H9 (cell line): ENCODE results near the gene CRYBG2. TPM values are rescaled to one million over a fixed set of nuclear protein-coding genes. Genes with fewer than 3 reads are reported as not detected.

Experiments
- DNase-seq: peaks from one replicate; pipeline ENCODE4 v3.0.0-alpha.2; 2017
- H2AFZ ChIP-seq: one replicate; pipeline ENCODE4 v1.6.1; 2013; ENCODE audit warnings: mild to moderate bottlenecking, low read length, control low read depth, moderate library complexity
- H2AK5ac ChIP-seq: 2 replicates; pipeline ENCODE4 v1.6.1; 2013; ENCODE audit warnings: low read length, control low read depth, mixed read lengths; ENCODE audit not compliant: insufficient read length
- H2BK120ac ChIP-seq: one replicate; pipeline ENCODE4 v1.6.1; 2013; ENCODE audit warnings: low read depth, mild to moderate bottlenecking, low read length, control low read depth, inconsistent platforms; ENCODE audit not compliant: poor library complexity, severe bottlenecking
- H2BK12ac ChIP-seq: 2 replicates; pipeline ENCODE4 v1.6.1; 2013; ENCODE audit warnings: low read length, control low read depth, mixed read lengths, low read depth; ENCODE audit not compliant: insufficient read length
- H2BK15ac ChIP-seq: 2 replicates; pipeline ENCODE4 v1.6.1; 2013; ENCODE audit warnings: low read depth, low read length, control low read depth
- H2BK20ac ChIP-seq: one replicate; pipeline ENCODE4 v1.6.1; 2013; ENCODE audit warnings: low read depth, mild to moderate bottlenecking, low read length, control low read depth, inconsistent platforms; ENCODE audit not compliant: poor library complexity, severe bottlenecking
- H2BK5ac ChIP-seq: 2 replicates; pipeline ENCODE4 v1.6.1; 2013; ENCODE audit warnings: low read length, control low read depth, mixed read lengths; ENCODE audit not compliant: insufficient read length
- H3K14ac ChIP-seq: 2 replicates; pipeline ENCODE4 v1.6.1; 2013; ENCODE audit warnings: low read length, control low read depth; ENCODE audit not compliant: insufficient read depth
- H3K18ac ChIP-seq: 2 replicates; pipeline ENCODE4 v1.6.1; 2013; ENCODE audit warnings: low read depth, mild to moderate bottlenecking, mixed read lengths, low read length, control low read depth; ENCODE audit not compliant: insufficient read length
- H3K23ac ChIP-seq: 2 replicates; pipeline ENCODE4 v1.6.1; 2013; ENCODE audit warnings: low read length, control low read depth, mixed read lengths, low read depth; ENCODE audit not compliant: insufficient read length
- H3K23me2 ChIP-seq: 2 replicates; pipeline ENCODE4 v1.6.1; 2013; ENCODE audit warnings: low read depth, mild to moderate bottlenecking, mixed read lengths, low read length, control low read depth; ENCODE audit not compliant: insufficient read length, poor library complexity, severe bottlenecking
- H3K27ac ChIP-seq: 2 replicates; pipeline ENCODE4 v1.5.1; 2013; ENCODE audit warnings: low read length, control low read depth, mixed read lengths, low read depth; ENCODE audit not compliant: insufficient read length
- H3K27me3 ChIP-seq: 2 replicates; pipeline ENCODE4 v1.6.1; 2013; ENCODE audit warnings: low read length, control low read depth, inconsistent platforms; ENCODE audit not compliant: insufficient read depth
- H3K4ac ChIP-seq: 2 replicates; pipeline ENCODE4 v1.6.1; 2013; ENCODE audit warnings: low read depth, mild to moderate bottlenecking, control low read depth, inconsistent platforms, low read length, moderate library complexity
- H3K4me1 ChIP-seq: 2 replicates; pipeline ENCODE4 v1.6.1; 2013; ENCODE audit warnings: low read length, control low read depth, inconsistent platforms; ENCODE audit not compliant: insufficient read depth
- H3K4me2 ChIP-seq: 2 replicates; pipeline ENCODE4 v1.6.1; 2013; ENCODE audit warnings: low read length, control low read depth, mixed read lengths; ENCODE audit not compliant: insufficient read length, insufficient read depth
- H3K56ac ChIP-seq: 2 replicates; pipeline ENCODE4 v1.6.1; 2013; ENCODE audit warnings: low read depth, mild to moderate bottlenecking, mixed read lengths, low read length, control low read depth; ENCODE audit not compliant: insufficient read length
- H3K79me1 ChIP-seq: 2 replicates; pipeline ENCODE4 v1.6.1; 2013; ENCODE audit warnings: low read depth, mild to moderate bottlenecking, moderate library complexity, low read length, control low read depth, inconsistent platforms; ENCODE audit not compliant: insufficient read depth, poor library complexity, severe bottlenecking
- H3K79me2 ChIP-seq: 2 replicates; pipeline ENCODE4 v1.6.1; 2013; ENCODE audit warnings: low read length, control low read depth, inconsistent platforms; ENCODE audit not compliant: insufficient read depth
- H3K9ac ChIP-seq: 2 replicates; pipeline ENCODE4 v1.6.1; 2013; ENCODE audit warnings: low read length, control low read depth, mixed read lengths; ENCODE audit not compliant: insufficient read length; ENCODE audit errors: extremely low read depth
- H3K9me3 ChIP-seq: one replicate; pipeline ENCODE4 v1.6.1; 2013; ENCODE audit warnings: low read depth, low read length, inconsistent platforms; ENCODE audit not compliant: control insufficient read depth
- H3T11ph ChIP-seq: one replicate; pipeline ENCODE4 v1.6.1; 2013; ENCODE audit warnings: mild to moderate bottlenecking, low read length, control low read depth, inconsistent platforms
- H4K20me1 ChIP-seq: one replicate; pipeline ENCODE4 v1.6.1; 2013; ENCODE audit not compliant: control insufficient read depth, insufficient read length, insufficient read depth
- H4K5ac ChIP-seq: 2 replicates; pipeline ENCODE4 v1.6.1; 2013; ENCODE audit warnings: low read depth, mild to moderate bottlenecking, mixed read lengths, low read length, control low read depth; ENCODE audit not compliant: insufficient read length
- H4K8ac ChIP-seq: replicated peaks from 2 replicates; pipeline ENCODE4 v1.6.1; 2013; ENCODE audit warnings: low read length, control low read depth, mixed read lengths, low read depth; ENCODE audit not compliant: insufficient read length
- H4K91ac ChIP-seq: 2 replicates; pipeline ENCODE4 v1.6.1; 2013; ENCODE audit warnings: low read depth, mild to moderate bottlenecking, moderate library complexity, mixed read lengths, low read length, control low read depth; ENCODE audit not compliant: insufficient read length
- H3K27ac Mint-ChIP-seq, 3 experiments: 2 replicates in 2 of 3; 3 replicates in 1 of 3; pipeline ENCODE4 v1.8.0; 2020 to 2021; ENCODE audit warnings: mixed read lengths in 3 of 3, mild to moderate bottlenecking in 1 of 3, moderate library complexity in 1 of 3
- H3K27me3 Mint-ChIP-seq: 2 replicates; pipeline ENCODE4 v1.8.0; 2021; ENCODE audit warnings: low read depth, mild to moderate bottlenecking, moderate library complexity, mixed read lengths
- H3K36me3 Mint-ChIP-seq, 3 experiments: 2 replicates in 2 of 3; 3 replicates in 1 of 3; pipeline ENCODE4 v1.8.0; 2020 to 2021; ENCODE audit warnings: low read depth in 3 of 3, mixed read lengths in 3 of 3; ENCODE audit not compliant: insufficient read depth in 1 of 3
- H3K4me1 Mint-ChIP-seq, 2 experiments: 2 replicates each; pipeline ENCODE4 v1.8.0; 2020; ENCODE audit warnings: mixed read lengths in 2 of 2
- H3K4me3 Mint-ChIP-seq, 2 experiments: 2 replicates in 1 of 2; 3 replicates in 1 of 2; pipeline ENCODE4 v1.8.0; 2020 to 2021; ENCODE audit warnings: mild to moderate bottlenecking in 2 of 2, mixed read lengths in 2 of 2, moderate library complexity in 1 of 2
- H3K9me3 Mint-ChIP-seq, 2 experiments: 2 replicates in 1 of 2; 3 replicates in 1 of 2; pipeline ENCODE4 v1.8.0; 2020; ENCODE audit warnings: mild to moderate bottlenecking in 2 of 2, mixed read lengths in 2 of 2, moderate library complexity in 1 of 2
- CTCF ChIP-seq: fragments of 200-600 bp; sonication (generic); conservative IDR thresholded peaks from 3 replicates; pipeline ENCODE4 v1.8.0; 2021; ENCODE audit warnings: antibody characterized with exemption, mild to moderate bottlenecking
- WGBS: extraction: QIAGEN DNeasy Blood & Tissue Kit; methylation state at CpG from one replicate; pipeline ENCODE4 v1.1.7; 2013; ENCODE audit warnings: missing lambda C conversion rate, low lambda C conversion rate, mixed read lengths; ENCODE audit not compliant: insufficient read length; ENCODE audit errors: extremely low coverage; 5-methylcytosine and 5-hydroxymethylcytosine counted together
- total RNA-seq: library from RNA; stranded (reverse); gene quantifications from 2 replicates; pipeline ENCODE4 v1.2.1, GENCODE V29; 2021

CRYBG2 gene
- total RNA-seq, 1 experiment from 2014 or later, result 12.8 TPM

DNA sequence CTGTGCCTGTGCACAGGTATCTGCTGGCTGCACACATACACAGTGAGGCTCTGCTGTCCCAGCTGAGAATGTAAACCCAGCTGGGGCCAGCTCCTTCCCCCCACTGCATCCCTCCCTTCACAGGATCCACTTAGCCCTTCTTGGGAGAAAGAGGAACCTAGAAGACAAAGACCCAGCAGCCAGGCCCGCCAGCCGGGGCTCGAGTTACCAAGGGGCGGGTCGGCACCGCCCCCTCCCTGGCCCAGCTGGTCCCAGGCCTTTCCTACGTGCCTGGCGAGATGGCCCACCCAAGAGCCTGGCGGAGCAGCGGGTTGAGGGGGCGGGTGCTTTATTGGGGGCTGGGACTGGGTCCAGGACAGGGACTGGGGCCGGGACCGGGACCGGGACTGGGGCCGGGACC is 72.0 kb downstream of the CRYBG2 start:
- Histone ChIP-seq H4K5ac (no peak overlapping the region), H4K8ac (no peak overlapping the region), H3K4ac (no peak overlapping the region), H3K4me1 (peaks cover 11% of the 10 kb centered on the region; the same call in 1 of the 2 replicates), H2BK120ac (no peak overlapping the region), H3K56ac (no peak overlapping the region), H3K4me2 (peak overlapping the region; percentile 23), H3K79me2 (no peaks in the 10 kb centered on the region), H2AK5ac (no peak overlapping the region), H2BK20ac (no peak overlapping the region), H2BK5ac (no peak overlapping the region), H3K23ac (no peak overlapping the region), H3K27me3 (no peaks in the 10 kb centered on the region), H3K14ac (no peak overlapping the region), H3T11ph (no peak overlapping the region), H2BK12ac (no peak overlapping the region), H3K18ac (no peak overlapping the region), H4K20me1 (peaks cover 2% of the 10 kb centered on the region), H3K9me3 (no peaks in the 10 kb centered on the region), H3K23me2 (peaks cover 13% of the 10 kb centered on the region), H2BK15ac (no peak overlapping the region), H3K79me1 (no peaks in the 10 kb centered on the region), H2AFZ (no peak overlapping the region), H3K27ac (peak overlapping the region; percentile 15), H4K91ac (no peak overlapping the region), H3K9ac (no peak overlapping the region)
- peak overlapping the region; percentile 52 to 80 for H3K4me3 Mint-ChIP-seq
- peaks cover 46 to 49% of the 10 kb centered on the region in 2 experiments for H3K4me1 Mint-ChIP-seq
- H3K27ac Mint-ChIP-seq, result peak overlapping the region; percentile 82 to 92 (median 91); a peak in 6 of 7 replicates
- TF ChIP-seq CTCF, result no peak
- H3K36me3 Mint-ChIP-seq, result peaks cover 21 to 31% (median 31%) of the 10 kb centered on the region in 3 experiments
- DNase-seq, result peak; percentile 89
- H3K27me3 Mint-ChIP-seq, result no peaks in the 10 kb centered on the region; the same call in 1 of the 2 replicates
- WGBS, result no CpG with 5 or more reads among the region's 15 CpGs
- no peaks in the 10 kb centered on the region; a peak in 1 of 5 replicates for H3K9me3 Mint-ChIP-seq
